ENCODE measurements around the gene MXRA7.
"Not testable (repeated sequence)": the region's sequence is repeated elsewhere in the genome, so short reads cannot be mapped to it uniquely, and the experiment has no call there.

The MXRA7 gene

DNA sequence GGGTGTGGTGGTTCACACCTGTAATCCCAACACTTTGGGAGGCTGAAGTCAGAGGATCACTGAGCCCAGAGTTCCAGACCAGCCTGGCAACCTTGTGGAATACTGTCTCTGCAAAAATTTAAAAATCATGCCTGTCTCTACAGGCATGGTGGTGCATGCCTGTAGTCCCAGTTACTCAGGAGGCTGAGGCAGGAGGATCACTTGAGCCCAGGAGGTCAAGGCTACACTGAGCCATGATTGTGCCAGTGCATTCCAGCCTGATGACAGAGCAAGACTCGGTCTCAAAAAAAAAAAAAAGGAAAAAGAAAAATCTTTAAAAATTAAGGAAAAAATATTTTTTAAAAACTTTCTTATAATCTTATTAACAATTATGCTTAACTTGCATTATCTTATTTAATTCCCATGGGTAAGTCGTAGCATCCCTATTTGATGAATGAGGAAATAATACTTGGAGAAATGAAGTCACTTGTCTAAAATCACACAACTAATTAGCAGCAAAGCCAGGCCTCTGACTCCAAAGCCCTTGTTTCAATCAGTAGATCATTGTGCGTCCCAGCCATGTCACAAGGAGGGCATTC is 40.7 kb upstream of the MXRA7 start:
- no peak overlapping the region for H3K4me3 ChIP-seq (ENCODE audit: low read depth, low read length)
- TF ChIP-seq, protein P1, sequence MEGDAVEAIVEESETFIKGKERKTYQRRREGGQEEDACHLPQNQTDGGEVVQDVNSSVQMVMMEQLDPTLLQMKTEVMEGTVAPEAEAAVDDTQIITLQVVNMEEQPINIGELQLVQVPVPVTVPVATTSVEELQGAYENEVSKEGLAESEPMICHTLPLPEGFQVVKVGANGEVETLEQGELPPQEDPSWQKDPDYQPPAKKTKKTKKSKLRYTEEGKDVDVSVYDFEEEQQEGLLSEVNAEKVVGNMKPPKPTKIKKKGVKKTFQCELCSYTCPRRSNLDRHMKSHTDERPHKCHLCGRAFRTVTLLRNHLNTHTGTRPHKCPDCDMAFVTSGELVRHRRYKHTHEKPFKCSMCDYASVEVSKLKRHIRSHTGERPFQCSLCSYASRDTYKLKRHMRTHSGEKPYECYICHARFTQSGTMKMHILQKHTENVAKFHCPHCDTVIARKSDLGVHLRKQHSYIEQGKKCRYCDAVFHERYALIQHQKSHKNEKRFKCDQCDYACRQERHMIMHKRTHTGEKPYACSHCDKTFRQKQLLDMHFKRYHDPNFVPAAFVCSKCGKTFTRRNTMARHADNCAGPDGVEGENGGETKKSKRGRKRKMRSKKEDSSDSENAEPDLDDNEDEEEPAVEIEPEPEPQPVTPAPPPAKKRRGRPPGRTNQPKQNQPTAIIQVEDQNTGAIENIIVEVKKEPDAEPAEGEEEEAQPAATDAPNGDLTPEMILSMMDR (IDR thresholded peaks at IDR 0.05; ENCODE audit: low read depth, low read length), result no peak

DNA sequence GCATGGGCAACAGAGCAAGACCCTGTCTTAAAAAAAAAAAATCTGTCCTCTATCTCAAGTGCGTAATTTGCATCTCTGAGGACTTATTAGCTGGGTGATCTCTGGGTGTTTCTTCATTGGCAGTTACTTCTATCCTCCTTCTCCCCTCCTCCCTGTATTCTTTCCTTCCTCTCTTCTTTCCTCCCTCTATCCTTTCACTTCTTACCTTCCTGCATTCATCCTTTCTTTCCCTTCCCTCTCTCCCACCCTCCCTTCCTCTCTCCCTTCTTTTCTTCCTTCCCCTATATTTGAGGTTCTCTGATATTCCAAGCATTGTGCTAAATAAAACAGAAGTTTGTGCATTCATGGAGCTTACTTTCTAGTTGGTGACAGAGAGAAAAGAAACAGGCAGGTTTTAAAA is 37.9 kb upstream of the MXRA7 start:
- TF ChIP-seq, protein P1 (IDR thresholded peaks at IDR 0.05; ENCODE audit: low read depth, low read length), result no peak
- no peak overlapping the region for H3K4me3 ChIP-seq (ENCODE audit: low read depth, low read length)

DNA sequence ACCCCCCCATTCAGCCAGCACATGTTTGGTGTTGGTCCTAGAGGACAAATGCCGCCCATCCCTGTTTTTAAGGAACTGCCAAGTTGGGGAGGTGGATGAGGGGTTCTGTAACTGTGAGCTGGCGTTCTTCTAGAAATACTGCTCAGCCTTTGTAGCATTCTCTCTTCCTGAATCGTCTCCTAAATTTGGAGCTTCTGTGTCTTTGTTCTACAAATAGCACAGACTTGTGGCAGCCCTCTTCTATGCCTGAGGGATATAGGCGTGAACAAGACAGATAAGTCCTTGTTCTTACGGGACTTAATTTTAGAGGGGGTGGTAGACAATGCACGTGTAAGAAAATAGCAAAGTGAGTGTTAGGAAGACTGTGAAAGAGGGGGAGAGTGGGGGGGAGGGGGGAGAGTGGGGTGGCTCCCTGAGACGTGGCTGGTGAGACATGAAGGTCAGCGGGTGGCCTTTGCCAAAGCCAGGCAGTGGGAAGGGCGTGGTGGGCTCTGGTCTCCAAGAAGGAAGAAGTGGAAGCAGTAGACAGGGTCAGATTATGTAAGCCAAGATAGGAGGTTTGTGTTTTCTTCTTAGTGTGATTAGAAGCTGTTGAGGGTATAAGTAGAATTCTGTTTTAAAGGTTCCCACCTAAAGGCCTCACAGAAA is 37.1 kb upstream of the MXRA7 start:
- TF ChIP-seq, protein P1 (IDR thresholded peaks at IDR 0.05; ENCODE audit: low read depth, low read length), result no peak
- H3K4me3 ChIP-seq (ENCODE audit: low read depth, low read length), result no peak overlapping the region

DNA sequence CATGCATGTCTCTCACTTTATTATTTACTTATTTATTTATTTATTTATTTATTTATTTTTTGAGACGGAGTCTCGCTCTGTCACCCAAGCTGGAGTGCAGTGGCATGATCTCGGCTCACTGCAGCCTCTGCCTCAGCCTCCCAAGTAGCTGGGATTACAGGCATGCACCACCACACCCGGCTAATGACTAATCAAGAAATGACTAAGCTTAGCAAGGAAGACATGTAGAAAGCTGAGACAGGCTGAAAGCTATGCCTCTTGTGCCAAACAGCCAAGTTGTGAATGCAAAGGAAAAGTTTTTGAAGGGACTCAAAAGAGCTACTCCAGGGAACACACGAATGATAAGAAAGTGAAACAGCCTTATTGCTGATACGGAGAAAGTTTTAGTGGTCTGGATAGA is 35.0 kb upstream of the MXRA7 start:
- not testable (repeated sequence) for H3K4me3 ChIP-seq (ENCODE audit: low read depth, low read length)

DNA sequence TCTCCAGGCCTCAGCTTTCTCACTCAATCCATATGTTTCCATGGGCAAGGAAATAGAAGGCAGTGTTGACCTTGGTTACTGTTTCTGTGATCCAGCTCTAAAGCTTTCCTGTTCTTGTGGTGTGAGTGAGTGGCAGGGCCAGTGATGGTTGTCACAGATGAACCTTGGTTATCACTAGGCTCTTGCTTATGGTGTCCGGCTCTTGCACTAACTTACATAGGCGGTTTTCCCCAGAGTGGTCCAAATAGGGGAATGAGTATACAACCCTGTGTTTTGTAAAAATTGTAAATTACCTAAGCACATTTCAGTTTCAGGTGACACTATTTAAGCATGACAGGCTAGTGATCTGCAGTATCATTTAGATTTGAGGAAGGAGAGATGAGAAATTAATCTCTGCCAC is 34.0 kb upstream of the MXRA7 start:
- TF ChIP-seq, protein P1 (IDR thresholded peaks at IDR 0.05; ENCODE audit: low read depth, low read length), result no peak
- H3K4me3 ChIP-seq (ENCODE audit: low read depth, low read length), result no peak overlapping the region

DNA sequence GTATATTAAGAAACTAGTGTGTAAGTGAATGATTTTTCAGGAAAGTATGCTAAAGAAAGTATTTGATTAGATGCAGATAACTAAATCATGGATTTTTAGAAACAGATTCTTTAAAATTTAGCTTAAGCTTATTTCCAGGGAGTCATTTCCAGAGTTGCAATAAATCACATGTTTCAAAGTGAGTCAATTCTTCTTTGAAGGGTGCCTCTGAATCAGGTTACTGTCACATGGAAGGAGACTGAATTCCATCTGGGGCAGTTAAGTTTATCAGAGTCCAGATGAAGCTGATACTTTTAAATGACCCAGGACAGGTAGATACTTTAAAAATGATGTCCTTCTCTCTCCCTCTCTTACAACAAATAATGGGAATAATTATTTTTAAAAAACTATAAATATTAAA is 32.2 kb upstream of the MXRA7 start:
- no peak overlapping the region for H3K4me3 ChIP-seq (ENCODE audit: low read depth, low read length)
- TF ChIP-seq, protein P1 (IDR thresholded peaks at IDR 0.05; ENCODE audit: low read depth, low read length), result no peak

DNA sequence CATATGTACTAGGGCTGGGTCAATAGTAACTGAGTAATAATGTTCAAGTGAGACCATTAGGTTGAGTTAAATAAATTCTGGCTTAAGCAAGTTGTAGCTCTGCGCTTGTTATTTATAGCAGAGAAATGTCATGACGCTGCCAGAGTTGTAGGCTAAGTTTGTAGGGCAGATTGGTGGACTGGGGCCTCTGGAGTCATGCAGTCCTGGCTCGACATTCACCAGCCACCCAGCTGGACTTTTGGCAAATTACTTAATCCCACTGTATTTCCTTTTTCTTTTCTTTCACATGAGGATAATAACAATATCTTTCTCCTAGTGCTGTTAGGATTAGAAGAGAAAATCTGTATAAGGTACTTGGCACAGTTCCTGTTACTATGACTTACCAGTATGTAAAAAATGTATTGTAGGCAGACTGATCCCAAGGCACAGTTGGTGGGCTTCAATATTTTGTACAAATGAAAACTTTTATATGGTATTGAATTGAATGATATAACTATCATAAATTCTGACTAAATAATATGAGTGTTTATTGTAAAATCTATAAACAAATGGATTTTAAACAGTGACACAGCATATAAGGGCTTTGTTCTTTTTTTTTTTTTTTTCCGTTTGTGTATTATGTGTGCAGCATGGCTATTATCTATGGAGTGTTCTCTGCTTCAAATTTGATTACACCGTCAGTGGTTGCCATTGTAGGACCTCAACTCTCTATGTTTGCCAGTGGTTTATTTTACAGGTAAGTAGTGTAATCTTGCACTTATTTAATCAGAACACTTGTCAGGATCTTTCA is 29.8 kb upstream of the MXRA7 start:
- TF ChIP-seq, protein P1 (IDR thresholded peaks at IDR 0.05; ENCODE audit: low read depth, low read length), result no peak
- H3K4me3 ChIP-seq (ENCODE audit: low read depth, low read length), result no peak overlapping the region

DNA sequence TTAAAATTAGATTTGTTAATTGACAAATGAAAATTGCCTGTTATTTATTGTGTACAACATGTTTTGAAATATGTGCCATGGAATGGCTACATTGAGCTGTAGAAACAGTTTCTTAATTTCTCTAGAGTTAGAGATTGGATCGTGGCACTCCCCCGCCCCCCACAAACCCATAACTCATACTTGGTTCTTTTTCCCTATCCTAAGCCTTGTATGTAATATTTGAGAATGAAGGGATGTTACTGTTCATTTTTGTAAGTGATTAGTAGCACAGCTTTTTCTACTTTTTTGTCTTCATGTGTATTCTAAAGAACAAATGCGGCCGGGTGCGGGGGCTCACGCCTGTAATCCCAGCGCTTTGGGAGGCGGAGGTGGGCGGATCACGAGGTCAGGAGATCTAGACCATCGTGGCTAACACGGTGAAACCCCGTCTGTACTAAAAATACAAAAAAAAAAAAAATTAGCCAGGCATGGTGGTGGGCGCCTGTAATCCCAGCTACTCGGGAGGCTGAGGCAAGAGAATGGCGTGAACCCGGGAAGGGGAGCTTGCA is 28.9 kb upstream of the MXRA7 start:
- H3K4me3 ChIP-seq (ENCODE audit: low read depth, low read length), result not testable (repeated sequence)
